GM12892 (cell line): ENCODE results near the gene MRS2.

Source experiments
- DNase-seq: peaks from one replicate; pipeline ENCODE4 v3.0.0; 2011; ENCODE audit not compliant: insufficient read length
- FAIRE-seq: peaks from 2 replicates; lab custom pipeline; 2011; peaks lifted over from hg19 to GRCh38; lab: Jason Lieb, UNC
- POLR2A ChIP-seq: IDR thresholded peaks from 2 replicates; pipeline ENCODE4 v1.6.1; 2011; ENCODE audit warnings: low read depth, low read length, control low read depth
- POLR2AphosphoS5 ChIP-seq: IDR thresholded peaks from 2 replicates; pipeline ENCODE4 v1.6.1; 2011; ENCODE audit warnings: low read depth, low read length, control low read depth
- TAF1 ChIP-seq: IDR thresholded peaks from 2 replicates; pipeline ENCODE4 v1.6.1; 2011; ENCODE audit warnings: low read depth, mild to moderate bottlenecking, control low read depth, low read length, borderline replicate concordance

MRS2 gene

DNA sequence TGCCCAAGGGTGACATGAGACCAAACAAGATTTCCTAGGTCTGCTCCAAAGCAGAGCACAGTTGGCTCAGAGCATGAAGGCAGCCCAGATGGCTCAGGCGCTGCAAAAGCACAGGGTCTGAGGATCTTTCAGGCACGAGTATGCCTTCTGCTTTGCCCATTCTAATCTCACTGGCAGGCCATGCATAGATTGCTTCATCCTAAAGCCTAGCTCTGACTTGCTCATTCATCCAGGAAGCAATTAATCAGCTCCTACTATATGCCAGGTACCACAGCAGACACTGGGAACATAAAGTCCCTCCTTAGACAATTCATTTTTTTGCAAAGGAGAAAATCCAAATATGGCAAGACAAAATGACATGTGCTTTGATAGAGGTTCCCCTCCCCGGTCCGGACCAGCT lies 55.4 kb downstream of the MRS2 start:
- DNase-seq (no peak), FAIRE-seq (no peak)

DNA sequence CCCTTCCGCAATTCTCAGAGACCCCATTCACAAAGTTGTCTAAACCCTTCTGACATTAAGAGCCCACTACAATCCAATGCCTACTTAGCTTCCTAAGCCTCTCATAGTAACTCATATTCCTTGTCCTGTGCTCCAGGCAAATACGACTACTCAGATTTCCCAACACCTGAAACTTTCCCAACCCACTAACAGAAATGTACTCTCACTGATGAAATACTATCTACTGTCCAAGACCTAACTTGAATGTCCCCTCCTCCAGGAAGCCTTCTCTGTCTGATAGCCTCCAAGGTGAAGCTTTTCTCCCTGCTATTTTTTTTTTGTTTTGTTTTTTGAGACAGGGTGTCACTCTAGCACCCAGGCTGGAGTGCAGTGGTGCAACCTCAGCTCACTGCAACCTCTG lies 56.2 kb downstream of the MRS2 start:
- FAIRE-seq (no peak), DNase-seq (no peak)
- no peak for TF ChIP-seq POLR2A
- TF ChIP-seq POLR2AphosphoS5: no peak
- no peak for TF ChIP-seq TAF1

More for the DNA sequence above, 55.4 kb downstream of the MRS2 start:
- no peak for TF ChIP-seq POLR2A
- TF ChIP-seq TAF1: no peak
- no peak for TF ChIP-seq POLR2AphosphoS5

GRCh38 chr6:24460966-24461365 lies 58.2 kb downstream of the MRS2 start:
- DNase-seq (no peak), FAIRE-seq (no peak)
- no peak for TF ChIP-seq POLR2AphosphoS5
- TF ChIP-seq POLR2A: no peak
- TF ChIP-seq TAF1: no peak

DNA sequence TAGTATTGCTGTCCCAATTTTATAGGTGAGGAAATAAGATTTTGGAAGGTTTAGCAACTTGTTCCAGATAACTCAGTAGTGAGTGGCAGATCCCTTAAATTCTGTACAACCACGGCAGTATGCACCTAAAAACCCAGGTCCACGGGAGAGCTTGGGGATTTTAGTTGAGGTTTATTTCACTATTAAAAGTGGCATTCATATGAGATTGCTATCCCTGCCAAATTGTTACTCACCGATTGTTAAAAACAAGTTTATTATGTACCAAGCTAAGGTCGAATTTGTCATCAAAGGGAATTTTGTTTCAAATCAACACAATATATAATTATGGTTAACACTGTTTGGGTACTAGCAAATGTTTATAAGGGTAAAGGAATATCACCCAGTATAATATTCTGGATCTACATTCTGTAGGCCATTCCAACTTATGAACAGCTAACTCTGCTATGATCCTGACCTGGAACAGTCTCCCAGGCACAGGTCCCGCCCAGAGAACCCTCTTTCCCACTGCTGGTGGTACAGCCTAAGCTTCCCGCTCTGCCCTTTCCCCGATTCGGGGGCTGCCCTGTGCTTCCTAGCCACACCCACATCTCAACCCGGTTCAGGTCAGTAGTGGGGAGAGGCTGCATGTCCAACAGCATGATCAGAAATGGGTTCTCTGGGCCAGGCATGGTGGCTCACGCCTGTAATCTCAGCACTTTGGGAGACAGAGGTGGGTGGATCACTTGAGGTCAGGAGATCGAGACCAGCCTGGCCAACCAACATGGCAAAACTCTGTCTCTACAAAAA lies 61.7 kb downstream of the MRS2 start:
- TF ChIP-seq TAF1 (no peak), POLR2AphosphoS5 (no peak), POLR2A (no peak)
- no peak for FAIRE-seq
- no peak for DNase-seq

DNA sequence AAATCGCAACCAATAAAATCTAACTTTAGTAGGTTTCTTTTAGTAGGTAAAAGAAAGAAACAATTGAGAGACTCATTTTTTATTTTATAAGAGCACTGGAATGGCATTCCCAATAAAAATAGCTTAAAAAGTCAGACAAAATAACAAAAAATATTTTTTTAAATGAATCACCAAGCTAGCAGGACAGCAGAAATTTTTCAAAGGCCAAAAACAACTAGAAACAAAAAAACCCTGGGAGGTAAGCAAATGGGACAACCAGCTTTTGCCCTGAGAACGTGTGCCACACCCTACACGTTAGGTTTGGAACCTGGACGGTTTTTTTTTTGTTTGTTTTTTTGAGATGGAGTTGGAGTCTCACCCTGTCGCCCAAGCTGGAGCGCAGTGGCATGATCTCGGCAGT lies 67.1 kb downstream of the MRS2 start:
- TF ChIP-seq POLR2A (no peak), TAF1 (no peak), POLR2AphosphoS5 (no peak)
- DNase-seq: no peak
- no peak for FAIRE-seq

- FAIRE-seq: no peak
- no peak for DNase-seq
- TF ChIP-seq POLR2A (no peak), TAF1 (no peak), POLR2AphosphoS5 (no peak)
Observed at GRCh38 chr6:24472181-24472580, 69.4 kb downstream of the MRS2 start.
